Measurements from ENCODE around the gene CDH4. TPM values are rescaled to one million over a fixed set of nuclear protein-coding genes. Genes with fewer than 3 reads are reported as not detected.

CDH4 gene
- polyA plus RNA-seq, 1 donor: 1.7 TPM

DNA sequence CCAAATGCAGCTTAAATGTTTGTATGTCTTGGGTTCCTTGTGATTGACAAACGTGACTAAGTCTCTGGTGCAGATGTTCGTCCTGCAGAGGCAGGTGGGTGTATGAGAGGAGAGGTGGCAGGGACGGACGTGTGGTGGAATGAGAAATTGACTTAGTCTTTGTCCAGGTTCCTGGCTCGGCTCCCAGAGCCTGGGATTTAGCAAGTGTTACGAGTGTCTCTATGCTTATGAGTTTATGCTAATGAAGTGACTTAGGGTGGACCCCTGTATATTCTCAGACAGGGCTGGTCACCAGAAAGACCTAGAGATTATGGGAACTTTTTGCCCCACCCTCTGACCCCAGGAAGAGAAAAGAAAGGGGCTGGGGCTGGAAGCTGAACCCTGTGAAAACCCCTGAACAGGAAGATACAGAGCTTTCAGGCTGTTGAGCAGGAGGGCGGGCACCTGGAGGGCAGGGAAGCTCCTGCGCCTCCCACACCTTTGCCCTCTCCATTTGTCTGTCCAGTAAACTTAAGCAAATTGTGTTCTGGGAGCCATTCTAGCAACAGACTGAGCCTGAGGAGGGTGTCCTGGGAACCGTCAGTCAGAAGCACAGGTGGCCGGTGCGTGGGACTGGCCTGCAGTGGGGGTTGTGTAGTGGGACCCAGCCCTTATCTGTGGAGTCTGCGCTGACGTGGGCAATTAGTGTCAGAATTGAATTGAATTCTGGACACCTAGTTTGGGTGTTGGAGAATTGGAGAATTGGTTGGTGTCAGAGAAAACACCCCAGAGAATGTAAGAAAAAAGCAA, 362.1 kb downstream of the CDH4 start:
- H3K9me3 ChIP-seq (ENCODE audit: control insufficient read depth, low read depth, low read length): no peaks in the 10 kb centered on the region
- 51% methylated on average over 2 of the region's 13 CpGs for WGBS (ENCODE audit: insufficient coverage, low lambda C conversion rate)
- H3K36me3 ChIP-seq (ENCODE audit: control insufficient read depth, insufficient read depth, low read length): no peaks in the 10 kb centered on the region
- no peaks in the 10 kb centered on the region for H3K4me1 ChIP-seq (ENCODE audit: control insufficient read depth, insufficient read depth, low read length)
- H3K27me3 ChIP-seq (ENCODE audit: control insufficient read depth, insufficient read depth, low read length): no peaks in the 10 kb centered on the region
- no peak overlapping the region for H3K4me3 ChIP-seq (ENCODE audit: low read length)
- H3K27ac ChIP-seq (ENCODE audit: low read length): no peak overlapping the region
- no peak for DNase-seq

DNA sequence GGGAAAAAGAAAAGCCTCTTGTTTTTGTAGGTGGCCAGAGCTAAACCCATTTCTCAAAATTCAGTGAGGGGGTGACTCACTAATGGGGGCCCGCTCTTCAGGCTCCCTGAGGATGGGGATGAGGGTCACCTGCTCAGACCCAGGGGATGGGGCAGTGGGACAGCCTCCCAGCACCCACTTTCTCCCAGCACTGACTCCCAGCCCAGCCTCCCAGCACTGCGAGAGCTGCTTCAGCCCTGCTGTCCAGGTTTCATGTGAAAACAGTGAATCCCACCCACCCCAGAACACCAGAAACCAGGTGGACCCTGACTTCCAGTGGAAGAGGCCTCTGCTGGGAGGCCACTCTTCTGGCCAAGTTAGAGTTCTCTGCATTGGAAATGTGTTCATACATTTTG, 362.6 kb downstream of the CDH4 start:
- Histone ChIP-seq H3K27me3 (ENCODE audit: control insufficient read depth, insufficient read depth, low read length) (no peaks in the 10 kb centered on the region), H3K9me3 (ENCODE audit: control insufficient read depth, low read depth, low read length) (peaks cover 1% of the 10 kb centered on the region), H3K4me3 (ENCODE audit: low read length) (no peak overlapping the region), H3K4me1 (ENCODE audit: control insufficient read depth, insufficient read depth, low read length) (no peaks in the 10 kb centered on the region), H3K27ac (ENCODE audit: low read length) (no peak overlapping the region), H3K36me3 (ENCODE audit: control insufficient read depth, insufficient read depth, low read length) (no peaks in the 10 kb centered on the region)
- no peak for DNase-seq
- WGBS (ENCODE audit: insufficient coverage, low lambda C conversion rate): no CpG with 5 or more reads among the region's 2 CpGs

DNA sequence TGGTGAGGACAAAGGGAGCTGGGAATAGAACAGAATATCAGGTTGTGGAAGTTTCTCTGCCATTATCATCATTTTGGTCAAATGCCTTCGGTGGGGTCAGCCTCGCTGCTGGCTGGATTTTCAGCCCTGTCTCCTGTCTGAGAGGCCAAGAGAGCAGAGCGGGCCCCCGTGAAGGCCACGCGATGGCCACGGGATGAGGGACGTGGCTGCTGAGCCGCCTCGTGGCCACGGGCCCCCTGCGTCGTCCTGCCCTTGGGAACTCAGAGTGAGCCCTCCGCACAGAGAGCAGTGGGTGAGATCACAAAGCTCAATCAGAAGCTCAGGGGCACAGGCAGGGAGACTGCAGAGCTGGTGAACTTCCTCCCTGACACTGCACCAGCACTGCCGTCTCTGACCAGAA, 363.7 kb downstream of the CDH4 start:
- H3K27me3 ChIP-seq (ENCODE audit: control insufficient read depth, insufficient read depth, low read length): no peaks in the 10 kb centered on the region
- no peaks in the 10 kb centered on the region for H3K4me1 ChIP-seq (ENCODE audit: control insufficient read depth, insufficient read depth, low read length)
- WGBS (ENCODE audit: insufficient coverage, low lambda C conversion rate): no CpG with 5 or more reads among the region's 15 CpGs

DNA sequence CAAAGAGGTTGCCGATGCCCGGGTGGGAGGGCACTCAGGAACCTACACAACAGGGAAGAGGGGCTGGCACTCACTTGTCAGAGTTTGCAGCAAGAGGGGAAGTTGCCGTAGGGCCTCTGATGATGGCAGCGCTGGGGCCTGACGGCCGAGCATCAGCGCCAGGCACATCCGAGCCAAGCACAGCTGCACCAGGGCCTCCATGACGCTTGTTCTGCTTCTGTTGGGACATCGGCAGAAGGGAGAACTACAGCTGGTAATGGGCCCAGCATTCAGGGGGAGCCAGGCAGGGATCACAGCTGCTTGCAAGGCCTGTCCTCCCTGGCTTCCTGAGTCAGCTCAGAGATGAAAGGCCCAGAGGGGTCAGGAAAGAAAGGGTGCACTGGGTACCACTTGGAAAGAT, 367.7 kb downstream of the CDH4 start:
- Histone ChIP-seq H3K27ac (ENCODE audit: low read length) (no peak overlapping the region), H3K4me1 (ENCODE audit: control insufficient read depth, insufficient read depth, low read length) (no peaks in the 10 kb centered on the region), H3K9me3 (ENCODE audit: control insufficient read depth, low read depth, low read length) (peaks cover 3% of the 10 kb centered on the region), H3K4me3 (ENCODE audit: low read length) (no peak overlapping the region), H3K36me3 (ENCODE audit: control insufficient read depth, insufficient read depth, low read length) (no peaks in the 10 kb centered on the region), H3K27me3 (ENCODE audit: control insufficient read depth, insufficient read depth, low read length) (no peaks in the 10 kb centered on the region)
- no peak for DNase-seq
- no CpG with 5 or more reads among the region's 10 CpGs for WGBS (ENCODE audit: insufficient coverage, low lambda C conversion rate)

More for the DNA sequence above, 363.7 kb downstream of the CDH4 start:
- Histone ChIP-seq H3K27ac (ENCODE audit: low read length) (no peak overlapping the region), H3K9me3 (ENCODE audit: control insufficient read depth, low read depth, low read length) (peaks cover 3% of the 10 kb centered on the region), H3K4me3 (ENCODE audit: low read length) (no peak overlapping the region), H3K36me3 (ENCODE audit: control insufficient read depth, insufficient read depth, low read length) (no peaks in the 10 kb centered on the region)
- no peak for DNase-seq

DNA sequence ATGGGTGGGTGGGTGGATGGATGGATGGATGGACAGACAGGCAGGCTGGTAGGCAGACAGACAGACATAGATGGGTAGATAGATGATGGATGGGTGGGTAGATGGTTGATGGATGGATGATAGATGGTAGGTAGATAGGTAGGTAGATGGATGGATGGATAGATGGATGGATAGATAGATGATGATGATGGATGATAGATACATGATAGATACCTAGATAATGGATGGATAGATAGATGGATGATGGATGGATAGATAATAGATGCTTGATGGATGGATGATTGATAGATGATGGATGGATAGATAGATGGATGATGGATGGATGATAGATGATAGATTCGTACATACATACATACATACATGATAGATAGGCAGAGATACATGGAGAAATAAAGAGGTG, 368.1 kb downstream of the CDH4 start:
- Histone ChIP-seq H3K27me3 (ENCODE audit: control insufficient read depth, insufficient read depth, low read length) (no peaks in the 10 kb centered on the region), H3K27ac (ENCODE audit: low read length) (no peak overlapping the region), H3K36me3 (ENCODE audit: control insufficient read depth, insufficient read depth, low read length) (no peaks in the 10 kb centered on the region), H3K9me3 (ENCODE audit: control insufficient read depth, low read depth, low read length) (peaks cover 3% of the 10 kb centered on the region), H3K4me1 (ENCODE audit: control insufficient read depth, insufficient read depth, low read length) (no peaks in the 10 kb centered on the region), H3K4me3 (ENCODE audit: low read length) (no peak overlapping the region)
- no peak for DNase-seq
- no CpG with 5 or more reads among the region's 1 CpG for WGBS (ENCODE audit: insufficient coverage, low lambda C conversion rate)

DNA sequence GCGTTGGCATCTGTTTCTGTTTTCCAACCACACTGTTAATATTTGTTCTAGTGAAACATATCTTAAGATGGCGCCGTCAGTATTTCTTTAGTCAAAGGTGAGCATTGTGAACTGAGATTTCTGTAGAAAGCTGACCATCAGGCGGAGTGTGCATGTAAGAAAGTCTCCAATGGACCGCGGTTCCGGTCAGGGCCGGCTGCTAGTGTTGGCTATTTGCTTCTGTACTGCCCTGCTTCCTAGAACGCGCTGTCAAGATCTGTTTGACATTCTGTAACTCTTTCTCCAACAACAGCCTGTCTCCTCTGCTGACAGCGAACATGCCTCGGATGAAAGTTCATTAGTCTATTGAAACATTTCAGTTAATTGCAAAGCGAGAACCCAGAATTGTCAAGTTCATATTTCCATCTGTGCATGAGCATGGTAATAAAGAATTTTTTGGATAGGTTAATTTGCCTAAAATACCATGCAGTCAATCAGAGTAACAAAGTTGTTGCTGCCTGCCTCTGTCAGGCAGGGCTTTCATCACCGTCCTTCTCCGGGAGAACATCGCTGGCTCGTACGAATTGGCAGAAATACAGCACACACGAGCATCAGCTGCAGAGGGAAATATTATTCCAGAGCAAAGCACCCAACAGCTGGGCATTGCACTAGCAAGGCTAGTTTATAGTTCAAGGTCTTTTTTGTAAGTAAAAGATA, 369.1 kb downstream of the CDH4 start:
- H3K36me3 ChIP-seq (ENCODE audit: control insufficient read depth, insufficient read depth, low read length): no peaks in the 10 kb centered on the region
- peaks cover 3% of the 10 kb centered on the region for H3K9me3 ChIP-seq (ENCODE audit: control insufficient read depth, low read depth, low read length)
- H3K4me3 ChIP-seq (ENCODE audit: low read length): no peak overlapping the region
- no peak overlapping the region for H3K27ac ChIP-seq (ENCODE audit: low read length)
- 23% methylated on average over 2 of the region's 19 CpGs for whole genome bisulfite sequencing (ENCODE audit: insufficient coverage, low lambda C conversion rate)
- no peak for DNase-seq
- H3K4me1 ChIP-seq (ENCODE audit: control insufficient read depth, insufficient read depth, low read length): no peaks in the 10 kb centered on the region
- H3K27me3 ChIP-seq (ENCODE audit: control insufficient read depth, insufficient read depth, low read length): no peaks in the 10 kb centered on the region

DNA sequence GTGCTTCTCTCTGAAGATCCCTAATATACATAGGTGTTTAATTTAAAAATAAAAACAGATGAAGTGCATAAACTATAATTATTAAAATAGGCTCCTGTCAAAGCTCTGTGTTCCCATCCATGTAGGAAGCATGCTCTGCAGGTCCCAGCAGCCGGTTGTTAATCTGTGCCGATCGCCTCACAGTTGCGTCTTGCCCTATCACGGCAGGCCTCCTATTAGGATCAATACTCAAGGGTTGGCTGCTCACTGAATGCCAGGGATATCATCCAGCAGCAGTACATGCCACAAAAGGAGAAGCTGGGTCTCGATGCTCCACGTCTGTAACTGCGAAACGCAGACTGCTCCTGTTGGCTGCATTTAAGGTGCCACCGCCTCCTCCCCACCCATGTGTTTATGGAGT, 369.8 kb downstream of the CDH4 start:
- WGBS (ENCODE audit: insufficient coverage, low lambda C conversion rate): 60% methylated on average over 1 of the region's 10 CpGs
- no peaks in the 10 kb centered on the region for H3K36me3 ChIP-seq (ENCODE audit: control insufficient read depth, insufficient read depth, low read length)
- no peak for DNase-seq
- no peaks in the 10 kb centered on the region for H3K4me1 ChIP-seq (ENCODE audit: control insufficient read depth, insufficient read depth, low read length)
- H3K9me3 ChIP-seq (ENCODE audit: control insufficient read depth, low read depth, low read length): peaks cover 3% of the 10 kb centered on the region
- no peak overlapping the region for H3K27ac ChIP-seq (ENCODE audit: low read length)
- H3K4me3 ChIP-seq (ENCODE audit: low read length): no peak overlapping the region
- H3K27me3 ChIP-seq (ENCODE audit: control insufficient read depth, insufficient read depth, low read length): no peaks in the 10 kb centered on the region

DNA sequence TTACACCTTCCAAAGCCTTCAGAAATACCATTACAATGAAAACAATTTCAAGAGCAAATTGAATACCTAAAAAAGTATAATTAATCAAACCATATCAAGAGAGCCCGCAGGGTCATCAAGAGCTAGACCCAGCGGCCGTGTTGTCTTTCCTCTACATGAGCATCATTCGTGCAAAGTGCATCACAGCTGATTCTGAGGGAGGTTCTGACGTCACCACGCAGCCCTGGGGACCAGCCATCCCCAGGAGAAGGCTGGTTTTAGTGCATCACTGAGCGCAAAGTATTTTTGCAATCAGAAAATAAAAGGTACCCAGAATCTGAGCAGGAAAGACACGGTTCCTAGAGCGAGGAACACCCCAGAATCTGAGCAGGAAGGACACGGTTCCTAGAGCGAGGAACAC, 371.4 kb downstream of the CDH4 start:
- Histone ChIP-seq H3K27ac (ENCODE audit: low read length) (no peak overlapping the region), H3K36me3 (ENCODE audit: control insufficient read depth, insufficient read depth, low read length) (no peaks in the 10 kb centered on the region), H3K9me3 (ENCODE audit: control insufficient read depth, low read depth, low read length) (peaks cover 3% of the 10 kb centered on the region), H3K27me3 (ENCODE audit: control insufficient read depth, insufficient read depth, low read length) (no peaks in the 10 kb centered on the region), H3K4me3 (ENCODE audit: low read length) (no peak overlapping the region), H3K4me1 (ENCODE audit: control insufficient read depth, insufficient read depth, low read length) (no peaks in the 10 kb centered on the region)
- DNase-seq: no peak
- no CpG with 5 or more reads among the region's 11 CpGs for WGBS (ENCODE audit: insufficient coverage, low lambda C conversion rate)

DNA sequence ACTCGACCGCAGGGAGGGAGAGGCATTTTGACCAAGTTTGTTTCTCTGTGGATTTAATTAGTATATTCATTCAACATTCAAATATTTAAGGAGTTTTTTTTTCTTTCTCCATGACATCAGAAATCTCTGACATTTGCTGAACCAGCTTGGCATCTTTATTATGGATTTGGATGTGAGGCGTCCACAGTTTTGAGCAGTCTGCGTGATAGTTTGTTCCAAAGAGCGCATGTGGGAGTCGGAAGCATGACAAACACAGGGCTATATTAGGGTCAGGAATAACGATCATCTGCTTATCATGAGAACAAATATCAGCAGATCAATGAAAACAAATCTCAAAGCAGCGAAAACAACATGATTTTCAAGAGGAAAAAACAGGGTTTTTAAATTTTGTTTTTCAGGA, 373.2 kb downstream of the CDH4 start:
- DNase-seq: no peak
- Histone ChIP-seq H3K36me3 (ENCODE audit: control insufficient read depth, insufficient read depth, low read length) (no peaks in the 10 kb centered on the region), H3K27ac (ENCODE audit: low read length) (no peak overlapping the region), H3K4me3 (ENCODE audit: low read length) (no peak overlapping the region), H3K27me3 (ENCODE audit: control insufficient read depth, insufficient read depth, low read length) (no peaks in the 10 kb centered on the region), H3K9me3 (ENCODE audit: control insufficient read depth, low read depth, low read length) (no peaks in the 10 kb centered on the region), H3K4me1 (ENCODE audit: control insufficient read depth, insufficient read depth, low read length) (no peaks in the 10 kb centered on the region)
- 83% methylated on average over 1 of the region's 8 CpGs for WGBS (ENCODE audit: insufficient coverage, low lambda C conversion rate)

DNA sequence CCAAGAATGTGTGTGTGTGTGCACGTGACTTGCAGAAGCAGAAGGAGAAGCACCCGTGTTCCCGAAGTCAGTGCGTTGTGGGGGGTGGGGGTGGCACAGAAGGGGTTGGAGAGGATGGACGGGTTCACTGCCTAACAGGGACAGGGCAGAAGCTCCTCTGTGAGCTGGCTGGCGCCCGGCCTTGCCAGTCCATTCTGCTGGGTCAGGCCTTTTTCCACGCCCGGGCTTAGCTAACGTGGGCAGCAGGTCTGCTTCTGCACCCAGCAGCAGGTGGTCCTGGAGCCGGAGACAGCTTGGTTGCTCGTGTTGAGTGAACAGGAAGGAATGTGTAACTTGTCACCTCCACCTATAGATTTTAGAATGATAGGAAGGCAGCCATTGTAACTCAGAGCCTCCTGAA, 374.4 kb downstream of the CDH4 start:
- no peaks in the 10 kb centered on the region for H3K9me3 ChIP-seq (ENCODE audit: control insufficient read depth, low read depth, low read length)
- no peaks in the 10 kb centered on the region for H3K27me3 ChIP-seq (ENCODE audit: control insufficient read depth, insufficient read depth, low read length)
- no peaks in the 10 kb centered on the region for H3K4me1 ChIP-seq (ENCODE audit: control insufficient read depth, insufficient read depth, low read length)
- no peaks in the 10 kb centered on the region for H3K36me3 ChIP-seq (ENCODE audit: control insufficient read depth, insufficient read depth, low read length)
- no peak overlapping the region for H3K27ac ChIP-seq (ENCODE audit: low read length)
- H3K4me3 ChIP-seq (ENCODE audit: low read length): no peak overlapping the region
- WGBS (ENCODE audit: insufficient coverage, low lambda C conversion rate): no CpG with 5 or more reads among the region's 12 CpGs
- DNase-seq: no peak
